CD4-positive, alpha-beta T cell treated with Interleukin-4 for 4 hours (primary cell): ENCODE data around the gene FYN.
"Not testable (repeated sequence)": the region's sequence is repeated elsewhere in the genome, so short reads cannot be mapped to it uniquely, and the experiment has no call there.

ENCODE experiments used
- DNase-seq: peaks from one replicate; pipeline ENCODE4 v3.0.0-alpha.2; 2020

FYN gene

DNA sequence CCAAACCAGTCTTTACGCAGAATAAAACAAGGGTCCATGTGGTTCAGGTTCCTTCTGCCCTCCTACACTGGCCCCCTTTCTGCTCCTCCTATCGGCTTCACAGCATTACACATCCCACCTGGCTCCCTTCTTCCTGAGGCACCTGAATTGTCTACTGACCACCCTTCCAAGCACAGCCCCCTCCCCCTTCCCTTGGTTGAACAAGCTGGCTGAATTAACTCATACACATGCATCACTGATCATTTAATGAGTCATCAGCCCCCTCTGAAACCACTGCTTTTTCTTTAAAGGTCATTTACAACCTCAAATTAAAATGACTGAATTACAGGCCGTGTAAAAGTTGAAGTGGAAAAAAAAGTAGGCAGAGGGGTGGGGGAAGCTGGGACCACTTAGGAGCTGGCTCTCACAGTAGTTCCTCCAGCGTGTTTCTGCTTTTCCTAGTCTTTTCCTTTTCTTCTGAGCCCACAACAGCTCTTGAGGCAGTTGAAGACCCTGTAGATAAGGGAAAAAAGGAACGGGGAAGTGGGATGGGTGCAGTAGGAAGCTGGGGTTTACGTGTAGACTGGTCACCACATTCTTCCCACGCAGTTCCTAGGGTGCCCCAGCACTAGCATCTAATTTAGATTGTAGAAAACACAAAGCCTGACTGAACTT lies 67.6 kb downstream of the FYN start:
- peak; percentile 82 for DNase-seq

GRCh38 chr6:111804627-111805235 lies 68.5 kb downstream of the FYN start:
- DNase-seq: peak; percentile 89

DNA sequence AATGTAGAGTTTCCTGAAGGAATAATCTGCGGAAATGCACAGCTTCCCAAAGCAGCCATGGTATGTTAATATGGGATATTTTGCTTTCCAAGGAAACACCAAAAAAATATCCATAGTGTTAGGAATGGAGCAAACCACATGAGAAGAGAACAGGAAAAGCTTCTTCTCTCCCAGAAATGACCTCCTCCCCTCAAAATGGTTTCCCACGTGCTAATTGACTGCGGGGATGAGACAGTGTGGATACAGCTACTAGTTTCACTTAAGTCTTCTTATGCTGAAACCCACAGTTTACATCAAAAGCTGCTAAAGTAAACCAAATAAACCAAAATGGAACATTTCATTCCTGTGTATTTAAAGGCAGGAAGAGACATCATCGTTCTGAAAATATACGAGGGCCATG lies 69.4 kb downstream of the FYN start:
- no peak for DNase-seq

GRCh38 chr6:111803371-111803770 lies 69.9 kb downstream of the FYN start:
- no peak for DNase-seq

DNA sequence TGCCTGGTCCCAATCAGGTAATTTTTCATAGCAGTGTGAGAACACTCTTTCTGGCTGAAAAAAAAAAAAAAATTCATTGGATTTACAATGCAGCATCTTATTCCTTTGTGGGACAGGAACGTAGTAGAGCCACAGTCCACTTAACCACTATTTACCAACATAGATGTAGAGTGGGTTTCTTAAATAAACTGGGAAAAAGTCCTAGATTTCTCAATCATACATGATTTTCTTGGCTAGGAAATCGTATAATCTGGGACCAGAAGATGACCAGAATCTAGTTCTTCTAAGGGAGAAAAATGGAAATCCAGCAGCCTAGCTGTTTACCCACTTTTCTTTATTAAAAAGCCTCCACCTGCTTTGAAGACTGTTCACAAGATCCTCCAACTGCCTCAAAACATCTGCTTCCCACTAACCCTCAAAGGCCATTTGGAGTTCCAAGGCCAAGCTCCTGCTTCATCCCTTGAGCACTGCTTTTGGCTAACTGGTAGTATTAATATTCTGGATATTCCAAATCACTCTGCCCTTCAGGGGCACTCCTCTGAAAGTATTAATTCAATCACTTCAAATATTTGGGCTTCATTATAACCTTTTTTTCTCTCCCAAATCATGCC lies 70.4 kb downstream of the FYN start:
- no peak for DNase-seq

GRCh38 chr6:111802015-111802414 lies 71.2 kb downstream of the FYN start:
- DNase-seq: no peak

GRCh38 chr6:111800821-111801220 lies 72.4 kb downstream of the FYN start:
- no peak for DNase-seq

DNA sequence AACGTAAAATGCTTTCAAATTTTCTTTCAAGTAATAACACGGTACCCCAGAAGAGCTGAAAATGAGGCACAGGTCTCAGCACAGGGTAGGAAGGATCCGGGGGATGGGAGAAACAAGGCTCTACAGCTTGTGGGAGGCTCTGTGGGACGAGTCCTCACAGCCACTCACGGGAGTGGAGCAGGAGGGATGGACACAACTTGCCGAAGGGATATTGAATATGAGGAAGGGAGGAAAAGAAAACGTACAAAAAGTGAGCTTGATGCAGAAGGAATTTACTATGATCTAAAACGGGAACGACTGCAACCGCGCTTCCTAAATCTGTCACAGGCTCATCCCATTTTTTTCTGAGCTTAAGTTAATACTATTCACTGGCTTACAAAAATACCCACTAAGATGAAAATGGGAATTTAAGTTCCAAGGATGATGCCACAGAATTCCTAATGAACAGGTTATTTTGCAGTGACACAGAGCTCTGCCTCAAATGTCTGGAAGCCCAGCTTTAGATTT lies 72.9 kb downstream of the FYN start:
- no peak for DNase-seq

DNA sequence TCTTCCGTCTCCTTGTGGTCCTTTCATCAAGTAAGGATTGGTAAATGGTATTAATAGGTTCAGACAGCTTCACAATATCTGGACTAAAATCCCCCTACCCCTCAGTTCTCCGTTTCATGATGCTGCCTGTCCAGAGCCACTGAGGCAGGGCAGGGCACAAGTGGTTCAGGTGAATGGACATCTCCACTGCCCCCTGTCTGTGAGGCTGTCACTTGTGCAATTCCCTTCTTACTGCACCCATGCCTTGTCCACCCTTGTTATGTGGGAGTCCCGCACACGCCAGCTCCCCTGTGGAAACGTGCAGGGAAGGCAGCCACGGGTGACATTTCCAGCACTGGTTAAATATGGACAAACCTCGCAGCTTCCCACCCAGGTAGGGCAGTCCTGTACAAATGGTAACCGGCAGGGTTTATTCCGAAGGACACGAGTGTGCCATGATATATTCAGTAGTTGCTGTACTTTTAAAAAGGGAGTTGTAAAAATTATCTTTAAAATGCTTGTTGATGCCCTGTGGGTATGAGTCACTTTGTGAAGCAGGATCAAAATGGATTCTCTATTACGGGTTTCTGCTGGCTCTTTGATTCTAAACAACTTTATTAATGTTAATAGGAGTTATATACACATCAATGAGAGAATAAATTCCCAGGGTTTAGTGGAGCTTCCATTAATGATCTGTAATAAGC lies 73.5 kb downstream of the FYN start:
- no peak for DNase-seq

GRCh38 chr6:111798281-111798725 lies 74.9 kb downstream of the FYN start:
- DNase-seq: no peak

DNA sequence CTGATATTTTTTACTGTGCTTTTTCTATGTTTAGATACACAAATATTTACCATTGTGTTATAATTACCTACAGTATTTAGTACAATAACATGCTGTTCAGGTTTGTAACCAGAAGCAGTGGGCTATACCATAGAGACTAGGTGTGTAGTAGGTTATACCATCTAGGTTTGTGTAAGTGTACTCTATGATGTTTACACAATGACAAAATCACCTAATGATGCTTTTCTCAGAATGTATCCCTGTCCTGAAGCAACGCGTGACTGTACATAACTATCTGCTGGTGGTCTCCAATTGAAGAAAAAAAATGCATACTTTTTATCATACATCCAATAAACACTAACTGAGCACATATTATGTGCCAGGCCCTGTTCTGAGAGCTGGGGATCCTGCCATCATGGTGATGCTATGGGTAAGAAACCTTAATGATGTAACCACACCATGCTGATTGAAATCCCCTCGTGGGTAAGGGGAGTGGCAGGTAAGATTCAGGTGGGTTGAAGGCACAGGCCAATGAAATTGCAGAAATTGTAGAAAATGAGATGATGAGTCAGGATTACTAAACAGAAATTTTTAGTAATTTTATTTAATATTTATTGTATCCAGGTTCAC lies 76.8 kb downstream of the FYN start:
- no peak for DNase-seq

DNA sequence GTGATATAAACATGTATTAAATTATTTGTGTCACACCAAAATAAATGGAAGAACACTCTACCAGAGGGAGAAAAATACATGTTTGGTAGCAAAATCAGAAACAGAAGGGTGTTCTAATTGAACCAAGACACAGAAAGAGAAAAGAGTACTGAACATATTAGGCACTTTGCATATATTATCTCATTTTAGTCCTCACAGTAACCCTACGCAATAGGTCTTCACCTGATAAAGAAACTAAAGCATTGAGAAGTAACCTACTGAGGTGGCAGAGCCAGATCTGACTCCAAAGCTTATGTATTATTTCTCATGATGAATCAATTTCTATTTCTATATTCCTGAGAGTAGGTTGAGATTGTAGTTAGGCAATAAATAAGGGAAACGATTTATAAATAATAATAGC lies 77.7 kb downstream of the FYN start:
- DNase-seq: no peak

GRCh38 chr6:111794727-111795452 lies 78.4 kb downstream of the FYN start:
- DNase-seq: peak; percentile 44

DNA sequence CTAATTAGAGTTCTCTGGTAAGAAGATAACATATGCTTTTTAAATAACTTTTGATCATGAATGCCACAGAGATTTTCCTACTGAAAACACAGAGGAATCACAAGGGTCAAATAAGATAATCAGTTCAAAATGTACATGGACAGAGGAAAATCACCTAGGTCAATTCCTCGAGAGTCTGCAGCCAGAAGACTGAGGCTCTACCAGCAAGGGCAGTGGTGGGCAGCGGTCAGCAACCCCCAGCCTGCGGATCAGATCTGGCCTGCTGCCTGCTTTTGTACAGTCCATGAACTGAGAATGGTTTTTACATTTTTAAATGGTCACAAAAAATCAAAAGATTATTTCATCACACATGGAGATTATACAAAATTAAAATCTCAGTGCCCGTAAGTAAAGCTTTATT lies 79.0 kb downstream of the FYN start:
- no peak for DNase-seq

GRCh38 chr6:111793711-111794111 lies 79.5 kb downstream of the FYN start:
- DNase-seq: peak; percentile 59

DNA sequence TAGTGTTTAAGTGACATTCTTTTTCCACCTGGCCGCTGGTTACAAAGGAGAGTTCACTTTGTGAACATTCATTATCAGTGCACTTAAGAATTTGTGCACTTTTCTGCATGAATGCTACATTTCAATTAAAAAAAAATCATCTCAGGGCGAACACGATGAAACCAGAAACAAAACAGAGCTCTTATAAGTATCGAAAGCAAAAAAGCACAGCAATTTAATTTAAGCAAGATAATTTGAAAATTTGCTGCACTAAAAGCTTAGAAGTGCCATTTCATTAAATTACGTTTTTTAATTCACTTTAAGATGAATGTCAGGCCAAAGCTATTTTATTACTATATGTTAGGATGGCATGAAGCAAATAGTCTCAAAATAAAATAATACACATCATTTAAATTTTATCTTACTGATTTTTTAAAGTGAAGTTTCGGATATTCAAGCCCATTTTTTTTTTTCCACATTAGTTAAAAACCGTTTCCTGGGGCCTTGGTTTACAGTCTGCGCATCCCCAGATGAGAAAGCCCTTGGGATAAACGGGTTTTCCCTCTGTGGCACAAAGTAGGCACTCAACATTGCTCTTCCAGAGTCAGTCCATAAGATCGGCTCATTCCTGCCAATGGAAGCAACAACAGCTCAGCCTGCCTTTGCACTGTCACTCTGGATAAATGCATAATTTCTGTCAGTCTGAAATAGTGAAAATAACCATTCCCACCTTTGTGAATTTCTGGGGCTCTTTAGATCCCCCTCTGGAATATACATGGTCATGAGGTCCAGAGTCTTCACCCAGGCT lies 80.1 kb downstream of the FYN start:
- DNase-seq: no peak

GRCh38 chr6:111792241-111792640 lies 81.0 kb downstream of the FYN start:
- no peak for DNase-seq

GRCh38 chr6:111791415-111791814 lies 81.8 kb downstream of the FYN start:
- DNase-seq: no peak

DNA sequence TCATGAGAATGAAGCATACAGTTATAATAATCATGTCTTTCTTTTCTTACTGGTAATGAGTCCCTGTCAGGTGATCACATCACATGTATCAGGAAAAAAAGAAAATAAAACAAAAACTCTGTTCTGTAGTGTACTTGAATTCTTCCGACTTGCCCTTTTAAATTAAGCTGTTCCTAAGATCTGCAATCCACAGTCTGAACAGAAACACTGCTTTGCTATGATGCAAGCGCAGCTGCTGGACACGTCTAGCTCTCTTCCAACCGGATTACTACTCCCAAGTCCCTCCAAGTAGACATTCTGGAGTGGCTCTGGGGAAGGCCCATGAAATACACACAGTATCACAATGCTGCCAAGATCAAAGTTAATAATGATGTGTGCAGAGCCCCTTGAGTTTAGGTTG lies 83.7 kb downstream of the FYN start:
- DNase-seq: no peak

- no peak for DNase-seq
Measured at GRCh38 chr6:111788379-111789276, 84.6 kb downstream of the FYN start.

DNA sequence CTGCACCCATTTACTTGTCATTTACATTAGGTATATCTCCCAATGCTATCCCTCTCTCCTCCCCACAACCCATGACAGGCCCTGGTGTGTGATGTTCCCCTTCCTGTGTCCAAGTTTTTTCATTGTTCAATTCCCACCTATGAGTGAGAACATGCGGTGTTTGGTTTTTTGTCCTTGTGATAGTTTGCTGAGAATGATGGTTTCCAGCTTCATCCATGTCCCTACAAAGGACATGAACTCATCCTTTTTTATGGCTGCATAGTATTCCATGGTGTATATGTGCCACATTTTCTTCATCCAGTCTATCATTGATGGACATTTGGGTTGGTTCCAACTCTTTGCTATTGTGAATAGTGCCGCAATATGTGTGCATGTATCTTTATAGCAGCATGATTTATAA lies 87.1 kb downstream of the FYN start:
- DNase-seq: not testable (repeated sequence)
